VCaP (cell line): ENCODE results near the gene FGD3.

ENCODE experiments used
- H3K27ac ChIP-seq: fragments of 450-650 bp; 2 replicates; pipeline ENCODE4 v1.5.1; 2017
- TF ChIP-seq, protein P1 (sequence below): fragments of 450-650 bp; conservative IDR thresholded peaks from 2 replicates; pipeline ENCODE4 v1.5.1; 2017; ENCODE audit warnings: mild to moderate bottlenecking, moderate library complexity

Gene FGD3

DNA sequence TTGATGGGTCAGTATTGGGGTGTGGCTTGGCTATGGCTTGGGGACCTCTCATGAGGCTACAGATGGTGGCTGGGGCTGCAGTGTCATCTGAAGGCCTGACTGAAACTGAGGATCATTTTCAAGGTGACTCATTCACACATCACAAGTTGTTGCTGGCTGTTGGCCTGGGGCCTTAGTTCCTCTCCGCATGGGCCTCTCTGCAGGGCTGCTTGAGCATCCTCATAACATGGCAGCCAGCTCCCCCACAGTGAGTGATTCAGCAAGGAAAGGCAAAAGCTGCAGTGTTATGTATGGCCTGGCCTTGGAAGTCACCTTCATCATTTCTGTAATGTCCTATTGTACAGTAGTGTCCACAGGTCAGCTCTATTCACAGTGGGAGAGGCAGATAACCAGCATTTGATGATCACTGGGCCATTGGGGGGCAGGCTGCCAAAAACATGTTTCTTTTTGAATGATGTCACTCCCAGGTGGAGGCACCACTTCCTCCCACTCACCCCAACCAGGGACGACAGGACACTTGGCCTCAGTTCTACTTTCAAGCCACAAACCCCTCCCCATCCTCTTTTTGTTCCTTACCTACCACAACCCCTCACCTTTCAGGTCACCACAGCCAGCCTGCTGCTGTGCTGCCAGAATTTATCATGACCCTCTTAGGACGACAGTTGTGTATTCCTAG is 14.4 kb downstream of the FGD3 start:
- no peak overlapping the region for H3K27ac ChIP-seq
- TF ChIP-seq, protein P1, sequence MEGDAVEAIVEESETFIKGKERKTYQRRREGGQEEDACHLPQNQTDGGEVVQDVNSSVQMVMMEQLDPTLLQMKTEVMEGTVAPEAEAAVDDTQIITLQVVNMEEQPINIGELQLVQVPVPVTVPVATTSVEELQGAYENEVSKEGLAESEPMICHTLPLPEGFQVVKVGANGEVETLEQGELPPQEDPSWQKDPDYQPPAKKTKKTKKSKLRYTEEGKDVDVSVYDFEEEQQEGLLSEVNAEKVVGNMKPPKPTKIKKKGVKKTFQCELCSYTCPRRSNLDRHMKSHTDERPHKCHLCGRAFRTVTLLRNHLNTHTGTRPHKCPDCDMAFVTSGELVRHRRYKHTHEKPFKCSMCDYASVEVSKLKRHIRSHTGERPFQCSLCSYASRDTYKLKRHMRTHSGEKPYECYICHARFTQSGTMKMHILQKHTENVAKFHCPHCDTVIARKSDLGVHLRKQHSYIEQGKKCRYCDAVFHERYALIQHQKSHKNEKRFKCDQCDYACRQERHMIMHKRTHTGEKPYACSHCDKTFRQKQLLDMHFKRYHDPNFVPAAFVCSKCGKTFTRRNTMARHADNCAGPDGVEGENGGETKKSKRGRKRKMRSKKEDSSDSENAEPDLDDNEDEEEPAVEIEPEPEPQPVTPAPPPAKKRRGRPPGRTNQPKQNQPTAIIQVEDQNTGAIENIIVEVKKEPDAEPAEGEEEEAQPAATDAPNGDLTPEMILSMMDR, result no peak

DNA sequence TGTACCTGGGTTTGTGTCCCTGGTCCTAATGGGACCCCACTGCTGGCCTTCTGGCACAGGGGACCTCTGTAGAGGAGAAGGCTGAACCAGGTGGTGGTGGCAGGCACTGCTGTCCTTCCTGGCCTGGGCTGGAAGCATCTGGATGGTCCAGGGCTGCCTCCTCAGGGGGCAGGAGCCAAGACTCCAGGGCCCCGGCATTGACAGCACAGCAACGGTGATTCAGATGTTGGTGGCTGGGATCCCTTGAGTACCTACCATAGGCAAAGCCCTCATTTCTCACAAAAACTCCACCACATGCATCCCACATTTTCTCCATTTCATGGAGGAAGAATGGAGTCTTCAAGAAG is 15.0 kb downstream of the FGD3 start:
- H3K27ac ChIP-seq, result no peak overlapping the region
- TF ChIP-seq, protein P1, result no peak

DNA sequence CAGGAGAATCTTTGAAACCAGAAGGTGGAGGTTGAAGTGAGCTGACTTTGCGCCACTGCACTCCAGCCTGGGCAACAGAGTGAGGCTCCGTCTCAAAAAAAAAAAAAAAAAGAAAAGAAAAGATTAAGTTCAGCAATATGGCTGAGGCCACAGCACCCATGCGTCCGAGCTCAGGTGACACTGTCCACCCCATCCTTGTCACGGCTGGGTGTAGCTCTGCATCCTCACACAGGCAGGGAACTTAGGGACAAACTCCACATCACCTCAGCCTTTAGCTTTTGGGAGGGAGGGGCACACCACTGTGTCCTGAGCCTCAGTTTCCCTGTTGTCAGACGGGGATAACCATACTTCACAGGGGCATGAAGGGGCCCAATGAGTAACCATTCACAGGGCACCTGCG is 15.5 kb downstream of the FGD3 start:
- TF ChIP-seq, protein P1, result no peak
- no peak overlapping the region for H3K27ac ChIP-seq

DNA sequence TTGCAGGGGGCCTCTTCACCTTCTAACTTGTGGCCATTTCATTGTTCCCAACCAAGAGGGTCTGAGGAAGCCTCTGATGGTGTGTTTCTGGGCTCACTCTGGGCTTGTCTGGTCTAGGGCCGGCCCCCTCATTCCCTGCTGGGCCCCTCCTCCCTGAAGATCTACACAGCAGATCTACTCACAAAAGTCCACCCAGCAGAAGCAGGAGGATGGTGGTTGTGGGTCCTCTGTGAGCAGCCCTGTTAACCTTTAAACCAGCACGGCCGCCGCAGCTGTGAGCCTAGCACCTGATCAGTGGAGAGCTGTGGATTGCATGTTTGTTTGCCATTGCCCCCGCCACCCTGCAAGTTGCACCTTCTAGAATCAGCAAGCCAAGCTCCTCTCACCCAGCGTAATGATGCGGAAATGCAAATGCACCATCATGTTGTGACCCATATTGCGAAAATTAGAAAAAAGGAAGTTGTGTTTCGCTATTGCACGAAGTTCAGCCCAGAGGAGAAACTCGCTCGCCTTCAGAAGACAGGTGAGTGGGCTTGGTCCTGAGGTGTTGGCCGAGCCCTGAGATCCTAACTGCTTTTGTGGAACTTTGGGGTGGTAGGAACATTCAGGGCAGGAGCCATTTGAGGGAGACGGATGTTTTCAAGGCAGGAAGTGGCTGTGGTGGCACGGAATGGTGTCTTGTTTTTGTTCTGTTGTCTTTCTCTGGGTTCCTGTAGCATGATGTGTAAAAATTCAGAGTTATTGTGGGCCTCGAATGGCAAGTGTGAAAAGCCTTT is 16.7 kb downstream of the FGD3 start:
- H3K27ac ChIP-seq, result no peak overlapping the region
- TF ChIP-seq, protein P1, result no peak

DNA sequence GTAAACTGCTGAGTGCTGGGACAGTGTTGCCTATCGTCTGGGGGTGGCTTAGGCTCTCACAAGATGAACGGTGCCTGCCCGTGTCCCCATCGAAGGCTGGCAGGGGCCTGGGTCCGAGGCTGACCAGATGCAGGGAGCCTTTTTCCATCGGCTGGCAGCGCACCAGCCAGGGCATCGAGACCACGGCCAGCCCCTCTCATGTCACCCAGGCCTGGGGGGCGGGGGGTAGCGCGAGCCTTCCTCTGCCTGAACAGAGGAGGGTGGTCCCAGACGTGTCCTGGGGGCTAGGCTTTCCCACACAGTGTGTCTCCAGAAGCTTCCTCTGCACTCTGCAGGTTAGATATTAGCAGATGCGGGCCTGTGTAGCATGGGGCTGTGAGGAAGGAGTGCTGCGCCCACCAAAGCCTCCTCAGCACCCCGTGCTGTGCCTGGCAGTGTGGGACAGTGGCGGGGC is 17.3 kb downstream of the FGD3 start:
- TF ChIP-seq, protein P1, result no peak

DNA sequence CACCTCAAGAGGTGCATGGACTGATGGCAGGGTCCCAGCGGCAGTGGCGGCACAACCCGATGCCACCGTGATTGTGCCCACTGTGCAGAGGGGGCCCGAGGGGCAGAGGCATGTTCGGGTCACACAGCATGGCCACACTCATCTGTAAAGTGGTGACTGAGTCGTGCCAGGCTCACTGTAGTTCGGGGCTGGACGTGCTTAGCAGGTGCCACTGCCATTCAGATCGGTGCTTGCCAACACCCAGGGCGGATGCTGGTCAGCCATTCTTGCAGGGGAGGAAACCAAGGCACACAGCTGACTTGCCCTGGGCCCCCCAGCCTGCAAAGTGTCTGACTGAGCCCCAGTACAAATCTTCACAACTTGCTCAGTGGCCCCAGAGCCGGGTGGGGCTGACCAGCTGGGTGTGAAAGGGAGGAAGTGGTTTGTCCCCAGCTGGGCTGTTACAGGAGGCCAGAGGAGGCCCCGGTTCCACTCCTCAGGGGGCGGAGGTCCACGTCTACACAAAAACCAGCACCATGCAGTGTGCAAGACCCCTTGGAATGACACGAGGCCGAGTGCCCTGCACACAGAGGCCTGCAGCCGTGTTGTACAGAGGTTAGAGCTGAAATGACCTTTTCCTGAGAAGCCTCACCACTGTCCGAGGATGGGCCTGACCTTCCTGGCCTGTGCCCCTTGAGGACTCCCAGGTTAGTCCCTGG is 17.9 kb downstream of the FGD3 start:
- no peak overlapping the region for H3K27ac ChIP-seq
- TF ChIP-seq, protein P1, result no peak

More for the DNA sequence above, 17.3 kb downstream of the FGD3 start:
- H3K27ac ChIP-seq, result no peak overlapping the region
